ENCODE measurements around the gene RAC3. TPM values are rescaled to one million over a fixed set of nuclear protein-coding genes. Genes with fewer than 3 reads are reported as not detected.

RAC3 gene
- total and polyA plus RNA-seq, 9 donors: 7.2 to 15.3 (median 11.2) TPM

DNA sequence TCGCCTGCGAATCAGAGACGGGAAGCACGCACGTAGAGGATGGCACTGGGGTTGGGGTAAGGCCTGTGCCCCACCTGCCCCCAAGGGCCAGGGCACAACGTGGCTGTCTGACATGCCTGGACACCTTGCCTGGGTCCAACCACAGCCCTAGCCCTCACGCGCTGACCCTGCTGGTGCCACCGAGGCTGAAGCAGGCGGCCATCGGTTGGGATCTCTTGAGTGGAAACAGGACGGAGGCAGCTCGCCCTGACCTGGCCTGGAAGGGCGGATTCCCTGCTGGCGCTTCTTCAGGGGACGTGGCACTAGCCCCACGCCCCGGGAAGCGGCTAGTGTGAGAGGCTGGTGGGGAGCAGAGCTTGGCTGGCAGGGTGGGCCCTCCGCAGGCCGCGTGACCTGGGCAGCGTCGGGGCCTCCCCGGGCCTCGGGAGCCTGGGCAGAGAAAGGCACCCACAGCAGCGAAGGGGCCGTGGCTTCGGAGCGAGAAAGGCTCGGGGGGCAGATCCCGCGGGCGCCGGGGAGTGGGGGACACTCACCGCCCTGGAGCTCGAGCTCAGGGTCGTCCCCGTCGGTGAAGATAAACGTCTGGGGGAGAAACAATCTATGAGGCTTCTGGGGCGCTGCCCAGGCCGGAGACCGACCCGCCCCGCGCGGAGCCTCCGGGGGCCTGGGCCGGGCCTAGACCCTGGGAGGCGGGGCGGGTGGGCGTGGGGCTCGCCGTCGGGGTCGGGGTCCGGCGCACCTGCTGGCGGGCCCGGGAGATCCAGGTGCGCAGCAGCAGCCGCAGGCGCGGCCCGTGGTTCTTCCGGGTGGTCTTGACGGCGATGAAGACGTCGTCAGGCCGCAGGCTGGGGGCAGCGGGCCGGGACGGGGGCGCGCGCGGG, 19.5 kb downstream of the RAC3 start:
- Histone ChIP-seq H3K4me3 (ENCODE audit: low read length) (peak overlapping the region; percentile 64), H3K27ac (ENCODE audit: low read length) (no peak overlapping the region), H3K27me3 (ENCODE audit: control insufficient read depth, insufficient read depth, low read length) (no peaks in the 10 kb centered on the region), H3K4me1 (ENCODE audit: control insufficient read depth, insufficient read depth, low read length) (peaks cover 25% of the 10 kb centered on the region), H3K9me3 (replicated peaks; ENCODE audit: control insufficient read depth, low read depth, low read length) (no peaks in the 10 kb centered on the region), H3K36me3 (ENCODE audit: control insufficient read depth, insufficient read depth, low read length) (peaks cover 70% of the 10 kb centered on the region)
- DNase-seq: no peak
- 11% methylated on average over 79 of the region's 79 CpGs for WGBS (ENCODE audit: insufficient coverage)

DNA sequence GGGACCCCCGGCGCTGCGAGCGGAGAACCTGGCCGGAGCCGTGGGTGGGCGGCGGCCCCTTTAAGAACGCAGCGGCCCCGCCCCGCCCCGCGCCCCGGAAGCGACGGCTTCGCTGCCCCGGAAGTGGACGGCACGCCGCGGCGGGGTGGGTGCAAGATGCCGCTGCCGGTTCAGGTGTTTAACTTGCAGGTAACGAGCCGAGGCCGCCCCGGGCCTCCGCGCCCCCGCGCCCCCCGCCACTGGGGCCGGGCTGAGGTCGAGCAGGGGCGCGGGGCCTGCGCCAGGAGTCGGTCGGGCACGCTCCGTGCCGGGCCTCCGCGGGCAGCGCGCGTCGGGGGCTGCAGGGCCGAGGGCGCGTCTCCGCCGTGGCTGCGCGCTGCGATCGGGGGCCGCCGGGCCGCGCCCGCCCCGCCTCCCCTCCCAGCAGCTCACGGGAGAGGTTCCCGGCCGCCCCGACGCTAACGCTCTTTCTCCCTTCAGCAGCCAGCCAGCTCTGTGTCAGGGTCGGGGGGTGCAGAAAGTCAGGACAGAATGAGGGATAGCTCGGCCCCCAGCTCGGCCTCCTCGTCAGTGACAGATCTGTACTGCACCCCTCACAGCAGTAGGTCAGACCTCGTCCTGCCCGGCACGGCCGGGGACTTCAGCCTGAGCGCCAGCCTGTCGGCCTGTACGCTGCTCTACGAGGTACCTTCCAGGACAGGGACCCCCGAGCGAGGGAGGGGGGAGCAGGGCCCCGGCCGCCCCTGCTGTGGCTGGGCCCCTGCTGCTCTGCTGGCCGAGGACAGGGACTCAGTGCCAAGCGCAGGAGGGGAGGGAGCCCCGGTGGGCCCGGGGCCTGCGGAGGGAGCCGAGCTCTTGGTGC, 20.5 kb downstream of the RAC3 start, which contains the start of the genes GPS1 and RFNG:
Gene GPS1, plus strand, starts transcription at position 123 of the 862 bp plus-strand sequence. Its CDS starts 34 bp downstream, at position 157.
Gene RFNG, minus strand, starts transcription at position 36 of the 862 bp plus-strand sequence. CDS start 45 bp downstream, outside the sequence.
- Histone ChIP-seq H3K27ac (ENCODE audit: low read length) (no peak within 1 kb of the TSS), H3K27me3 (ENCODE audit: control insufficient read depth, insufficient read depth, low read length) (no peaks in the 10 kb centered on the region), H3K9me3 (replicated peaks; ENCODE audit: control insufficient read depth, low read depth, low read length) (no peaks in the 10 kb centered on the region), H3K36me3 (ENCODE audit: control insufficient read depth, insufficient read depth, low read length) (peaks cover 73% of the 10 kb centered on the region), H3K4me1 (ENCODE audit: control insufficient read depth, insufficient read depth, low read length) (peaks cover 25% of the 10 kb centered on the region), H3K4me3 (ENCODE audit: low read length) (peak within 1 kb of the TSS; percentile 68)
- peak; percentile 85 for DNase-seq
- WGBS (ENCODE audit: insufficient coverage): under 1% methylated on average over 88 of the region's 94 CpGs

DNA sequence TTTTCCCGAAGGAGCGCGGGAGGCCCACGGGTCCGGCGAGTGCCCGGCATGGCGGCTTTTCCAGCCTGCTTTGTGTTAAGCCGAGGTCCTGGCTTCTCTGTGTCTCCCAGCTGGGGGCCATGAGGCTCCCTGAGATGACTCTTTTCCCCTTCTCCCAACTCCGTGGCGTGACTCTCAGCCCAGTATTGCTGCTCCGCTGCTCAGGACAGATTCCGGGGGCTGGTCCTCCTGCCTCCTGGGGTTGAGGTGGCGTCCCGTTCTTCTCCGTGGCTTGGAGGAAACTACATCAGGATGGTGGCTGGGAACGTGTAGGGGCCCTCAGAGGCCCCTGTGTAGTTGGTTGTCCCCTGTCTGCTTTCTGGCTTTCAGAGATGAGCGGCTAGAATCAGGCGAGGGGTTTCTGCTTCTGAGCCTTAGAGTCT, 21.2 kb downstream of the RAC3 start:
- peak overlapping the region; percentile 68 for H3K4me3 ChIP-seq (ENCODE audit: low read length)
- no peak overlapping the region for H3K27ac ChIP-seq (ENCODE audit: low read length)

DNA sequence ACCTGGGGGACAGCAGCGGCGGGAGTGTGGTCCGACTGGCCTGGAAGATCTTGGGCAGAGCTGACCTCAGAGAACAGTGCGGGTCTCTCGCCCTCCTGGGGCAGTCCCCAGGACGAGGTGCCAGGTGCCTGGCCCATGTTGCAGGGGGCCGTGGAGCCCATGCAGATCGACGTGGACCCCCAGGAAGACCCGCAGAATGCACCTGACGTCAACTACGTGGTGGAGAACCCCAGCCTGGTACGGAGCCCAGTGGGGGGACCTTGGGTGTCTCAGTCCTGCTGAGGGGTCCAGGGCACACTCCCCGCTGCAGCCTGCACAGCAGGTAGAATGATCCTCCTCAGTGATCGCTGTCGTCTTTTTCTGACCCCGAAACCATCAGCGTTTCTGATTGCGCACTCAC, 21.7 kb downstream of the RAC3 start:
- no peak overlapping the region for H3K4me3 ChIP-seq (ENCODE audit: low read length)
- peaks cover 25% of the 10 kb centered on the region for H3K4me1 ChIP-seq (ENCODE audit: control insufficient read depth, insufficient read depth, low read length)
- H3K27ac ChIP-seq (ENCODE audit: low read length): no peak overlapping the region
- peaks cover 73% of the 10 kb centered on the region for H3K36me3 ChIP-seq (ENCODE audit: control insufficient read depth, insufficient read depth, low read length)
- no peak for DNase-seq
- no peaks in the 10 kb centered on the region for H3K9me3 ChIP-seq (replicated peaks; ENCODE audit: control insufficient read depth, low read depth, low read length)
- no peaks in the 10 kb centered on the region for H3K27me3 ChIP-seq (ENCODE audit: control insufficient read depth, insufficient read depth, low read length)
- whole genome bisulfite sequencing (ENCODE audit: insufficient coverage): 87% methylated on average over 19 of the region's 19 CpGs

More for the DNA sequence above, 21.2 kb downstream of the RAC3 start:
- peaks cover 25% of the 10 kb centered on the region for H3K4me1 ChIP-seq (ENCODE audit: control insufficient read depth, insufficient read depth, low read length)
- 11% methylated on average over 12 of the region's 19 CpGs for WGBS (ENCODE audit: insufficient coverage)
- DNase-seq: no peak
- no peaks in the 10 kb centered on the region for H3K27me3 ChIP-seq (ENCODE audit: control insufficient read depth, insufficient read depth, low read length)
- no peaks in the 10 kb centered on the region for H3K9me3 ChIP-seq (replicated peaks; ENCODE audit: control insufficient read depth, low read depth, low read length)
- H3K36me3 ChIP-seq (ENCODE audit: control insufficient read depth, insufficient read depth, low read length): peaks cover 73% of the 10 kb centered on the region

DNA sequence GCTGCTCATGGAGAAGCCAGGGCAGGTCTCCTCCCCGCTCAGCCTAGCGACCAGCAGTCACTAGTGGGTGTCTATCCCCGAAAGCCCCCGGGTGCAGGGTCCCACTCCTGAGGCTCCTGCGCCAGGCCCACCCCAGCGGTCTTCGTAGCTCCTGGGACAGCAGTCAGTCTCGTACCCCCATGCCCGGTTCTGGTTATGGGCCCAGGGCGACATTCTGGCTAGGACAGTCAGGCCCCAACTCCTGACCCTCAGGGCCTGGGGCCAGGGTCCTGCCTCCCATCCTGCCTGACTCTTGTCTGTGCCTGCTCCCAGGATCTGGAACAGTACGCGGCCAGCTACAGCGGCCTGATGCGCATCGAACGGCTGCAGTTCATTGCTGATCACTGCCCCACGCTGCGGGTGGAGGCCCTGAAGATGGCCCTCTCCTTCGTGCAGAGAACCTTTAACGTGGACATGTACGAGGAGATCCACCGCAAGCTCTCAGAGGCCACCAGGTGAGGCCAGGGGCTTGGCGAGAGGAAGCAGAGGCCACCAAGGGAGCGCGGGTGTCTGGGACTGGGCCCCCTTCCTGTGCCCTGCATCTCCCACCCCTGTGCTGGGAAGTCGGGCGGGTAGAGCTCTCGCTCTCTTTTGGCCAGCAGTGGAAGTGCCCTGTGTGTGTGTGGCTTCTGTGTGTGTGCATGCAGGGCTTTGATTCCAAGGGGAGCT, 22.2 kb downstream of the RAC3 start:
- no peak for DNase-seq
- no peaks in the 10 kb centered on the region for H3K27me3 ChIP-seq (ENCODE audit: control insufficient read depth, insufficient read depth, low read length)
- H3K4me1 ChIP-seq (ENCODE audit: control insufficient read depth, insufficient read depth, low read length): peaks cover 25% of the 10 kb centered on the region
- no peak overlapping the region for H3K4me3 ChIP-seq (ENCODE audit: low read length)
- H3K36me3 ChIP-seq (ENCODE audit: control insufficient read depth, insufficient read depth, low read length): peaks cover 73% of the 10 kb centered on the region
- H3K9me3 ChIP-seq (replicated peaks; ENCODE audit: control insufficient read depth, low read depth, low read length): no peaks in the 10 kb centered on the region
- 93% methylated on average over 25 of the region's 28 CpGs for WGBS (ENCODE audit: insufficient coverage)
- H3K27ac ChIP-seq (ENCODE audit: low read length): no peak overlapping the region

DNA sequence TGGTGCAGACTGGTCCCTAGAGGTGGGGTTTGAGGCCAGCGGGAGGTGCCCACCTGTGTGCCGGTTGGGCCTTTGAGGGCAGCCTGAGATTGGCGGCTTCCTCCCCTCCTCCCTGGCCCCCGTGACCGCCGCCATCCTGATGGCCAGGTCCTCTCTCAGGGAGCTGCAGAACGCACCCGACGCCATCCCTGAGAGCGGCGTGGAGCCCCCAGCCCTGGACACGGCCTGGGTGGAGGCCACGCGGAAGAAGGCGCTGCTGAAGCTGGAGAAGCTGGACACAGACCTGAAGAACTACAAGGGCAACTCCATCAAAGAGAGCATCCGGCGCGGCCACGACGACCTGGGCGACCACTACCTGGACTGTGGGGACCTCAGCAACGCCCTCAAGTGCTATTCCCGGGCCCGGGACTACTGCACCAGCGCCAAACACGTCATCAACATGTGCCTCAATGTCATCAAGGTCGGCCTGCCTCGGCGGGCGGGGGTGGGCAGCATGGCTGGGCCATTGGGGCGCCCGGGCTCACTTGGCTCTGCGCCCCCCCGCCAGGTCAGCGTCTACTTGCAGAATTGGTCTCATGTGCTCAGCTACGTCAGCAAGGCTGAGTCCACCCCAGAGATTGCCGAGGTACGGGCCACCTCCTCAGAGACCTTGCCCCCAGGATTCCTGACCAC, 23.0 kb downstream of the RAC3 start:
- Histone ChIP-seq H3K9me3 (replicated peaks; ENCODE audit: control insufficient read depth, low read depth, low read length) (no peaks in the 10 kb centered on the region), H3K36me3 (ENCODE audit: control insufficient read depth, insufficient read depth, low read length) (peaks cover 71% of the 10 kb centered on the region), H3K27ac (ENCODE audit: low read length) (no peak overlapping the region), H3K27me3 (ENCODE audit: control insufficient read depth, insufficient read depth, low read length) (no peaks in the 10 kb centered on the region), H3K4me3 (ENCODE audit: low read length) (no peak overlapping the region), H3K4me1 (ENCODE audit: control insufficient read depth, insufficient read depth, low read length) (peaks cover 25% of the 10 kb centered on the region)
- no peak for DNase-seq
- 90% methylated on average over 31 of the region's 38 CpGs for WGBS (ENCODE audit: insufficient coverage)

DNA sequence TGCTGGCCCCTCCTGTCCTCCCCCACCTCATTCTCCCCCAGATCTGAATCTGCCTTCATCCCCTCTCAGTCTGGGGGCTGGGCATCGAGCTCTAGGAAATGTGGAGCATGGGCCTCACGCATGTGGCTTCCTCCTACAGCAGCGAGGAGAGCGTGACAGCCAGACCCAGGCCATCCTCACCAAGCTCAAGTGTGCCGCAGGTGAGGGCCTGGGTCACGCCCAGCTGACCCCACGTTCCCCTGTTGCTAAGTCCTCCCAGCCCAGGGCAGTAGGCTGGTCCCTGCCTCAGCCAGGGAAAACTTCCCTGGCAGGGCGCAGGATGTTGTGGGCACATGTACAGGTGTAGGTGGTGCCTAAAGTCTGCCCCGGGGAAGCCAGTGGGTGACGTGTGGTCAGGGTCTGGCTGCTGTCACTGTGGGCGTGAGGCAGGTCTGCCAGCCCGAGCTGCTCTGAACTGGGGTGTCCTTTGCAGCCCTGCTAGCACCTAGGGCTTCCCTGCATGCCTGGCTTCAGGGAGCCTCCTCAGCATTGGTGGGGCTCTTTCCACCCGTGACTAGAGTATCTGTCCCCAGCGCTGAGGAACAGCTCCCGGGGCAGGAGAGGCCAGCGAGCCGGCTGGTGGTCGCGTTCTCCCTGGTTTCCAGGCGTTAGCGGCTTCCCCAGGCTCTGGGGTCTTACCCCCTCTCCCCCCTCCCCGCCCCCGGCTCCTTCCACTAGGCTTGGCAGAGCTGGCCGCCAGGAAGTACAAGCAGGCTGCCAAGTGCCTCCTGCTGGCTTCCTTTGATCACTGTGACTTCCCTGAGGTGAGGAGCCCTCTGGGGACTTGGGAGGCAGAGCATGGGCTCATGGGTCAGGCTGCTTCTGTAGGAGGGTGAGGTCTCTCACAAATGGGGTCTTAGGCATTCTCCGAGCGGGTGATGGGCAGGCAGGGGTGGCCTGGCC, 23.8 kb downstream of the RAC3 start:
- Histone ChIP-seq H3K36me3 (ENCODE audit: control insufficient read depth, insufficient read depth, low read length) (peaks cover 71% of the 10 kb centered on the region), H3K4me1 (ENCODE audit: control insufficient read depth, insufficient read depth, low read length) (peaks cover 22% of the 10 kb centered on the region), H3K27me3 (ENCODE audit: control insufficient read depth, insufficient read depth, low read length) (no peaks in the 10 kb centered on the region), H3K27ac (ENCODE audit: low read length) (no peak overlapping the region), H3K4me3 (ENCODE audit: low read length) (no peak overlapping the region), H3K9me3 (replicated peaks; ENCODE audit: control insufficient read depth, low read depth, low read length) (no peaks in the 10 kb centered on the region)
- no peak for DNase-seq
- 83% methylated on average over 16 of the region's 26 CpGs for WGBS (ENCODE audit: insufficient coverage)

DNA sequence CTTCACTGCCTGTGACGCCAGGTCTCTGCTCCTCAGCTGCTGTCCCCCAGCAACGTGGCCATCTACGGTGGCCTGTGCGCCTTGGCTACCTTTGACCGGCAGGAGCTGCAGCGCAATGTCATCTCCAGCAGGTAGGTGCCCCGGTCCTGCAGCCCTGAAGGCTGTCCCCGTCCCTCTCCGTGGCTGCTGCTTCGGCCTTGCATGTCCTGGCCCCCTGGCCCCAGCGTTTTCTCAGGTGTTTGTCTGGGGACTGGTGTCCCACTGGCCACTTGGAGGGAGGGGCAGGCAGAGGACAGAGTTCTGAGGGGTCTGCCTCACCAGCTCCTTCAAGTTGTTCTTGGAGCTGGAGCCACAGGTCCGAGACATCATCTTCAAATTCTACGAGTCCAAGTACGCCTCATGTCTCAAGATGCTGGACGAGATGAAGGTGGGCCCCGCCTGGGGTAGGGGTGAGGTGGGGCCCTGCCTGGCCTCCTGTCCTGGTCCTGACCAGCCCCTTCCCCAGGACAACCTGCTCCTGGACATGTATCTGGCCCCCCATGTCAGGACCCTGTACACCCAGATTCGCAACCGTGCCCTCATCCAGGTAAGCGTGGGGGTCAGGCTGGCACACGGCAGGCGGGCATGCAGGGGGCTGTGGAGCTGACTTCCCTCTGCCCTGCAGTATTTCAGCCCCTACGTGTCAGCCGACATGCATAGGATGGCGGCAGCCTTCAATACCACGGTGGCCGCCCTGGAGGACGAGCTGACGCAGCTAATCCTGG, 24.7 kb downstream of the RAC3 start:
- Histone ChIP-seq H3K27ac (ENCODE audit: low read length) (no peak overlapping the region), H3K4me1 (ENCODE audit: control insufficient read depth, insufficient read depth, low read length) (peaks cover 14% of the 10 kb centered on the region), H3K27me3 (ENCODE audit: control insufficient read depth, insufficient read depth, low read length) (no peaks in the 10 kb centered on the region), H3K9me3 (replicated peaks; ENCODE audit: control insufficient read depth, low read depth, low read length) (no peaks in the 10 kb centered on the region), H3K36me3 (ENCODE audit: control insufficient read depth, insufficient read depth, low read length) (peaks cover 76% of the 10 kb centered on the region), H3K4me3 (ENCODE audit: low read length) (no peak overlapping the region)
- WGBS (ENCODE audit: insufficient coverage): 91% methylated on average over 21 of the region's 28 CpGs
- no peak for DNase-seq
